GM19455 (cell line): ENCODE measurements around the gene ZYX.
"Not testable (repeated sequence)": the region's sequence is repeated elsewhere in the genome, so short reads cannot be mapped to it uniquely, and the experiment has no call there.

ENCODE experiments used
- ATAC-seq: cut with Tn5 transposase; IDR thresholded peaks from one replicate; pipeline ENCODE4 v1.9.1; 2021; ENCODE audit not compliant: unreplicated experiment

ZYX gene

DNA sequence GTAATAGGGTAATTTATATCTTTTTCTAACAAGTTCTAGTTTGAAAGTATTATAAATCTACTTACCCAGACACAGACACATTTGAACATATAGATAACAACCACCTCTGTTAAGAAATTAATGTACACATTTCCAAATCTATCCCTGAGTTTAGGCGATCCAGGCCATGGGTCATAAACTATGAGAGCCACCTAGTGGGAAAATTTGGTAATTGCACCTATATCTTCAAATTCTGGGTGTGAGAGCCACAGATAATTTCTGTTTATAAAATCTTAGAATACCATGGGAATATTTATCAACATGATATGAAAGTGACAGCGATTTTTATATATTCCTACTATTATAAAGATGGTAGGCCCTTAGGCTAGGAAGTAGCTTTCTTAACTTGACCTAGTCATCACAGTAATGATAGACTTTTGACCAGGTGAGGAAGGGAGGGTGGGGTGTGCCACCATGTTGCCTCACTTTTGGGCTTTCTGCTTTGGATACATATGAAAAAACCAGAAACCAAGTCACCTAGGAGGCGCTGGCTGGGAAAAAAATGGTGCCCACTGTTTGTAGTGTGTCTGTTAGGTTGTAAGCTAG lies 35.5 kb downstream of the ZYX start:
- ATAC-seq, result peak; percentile 53

DNA sequence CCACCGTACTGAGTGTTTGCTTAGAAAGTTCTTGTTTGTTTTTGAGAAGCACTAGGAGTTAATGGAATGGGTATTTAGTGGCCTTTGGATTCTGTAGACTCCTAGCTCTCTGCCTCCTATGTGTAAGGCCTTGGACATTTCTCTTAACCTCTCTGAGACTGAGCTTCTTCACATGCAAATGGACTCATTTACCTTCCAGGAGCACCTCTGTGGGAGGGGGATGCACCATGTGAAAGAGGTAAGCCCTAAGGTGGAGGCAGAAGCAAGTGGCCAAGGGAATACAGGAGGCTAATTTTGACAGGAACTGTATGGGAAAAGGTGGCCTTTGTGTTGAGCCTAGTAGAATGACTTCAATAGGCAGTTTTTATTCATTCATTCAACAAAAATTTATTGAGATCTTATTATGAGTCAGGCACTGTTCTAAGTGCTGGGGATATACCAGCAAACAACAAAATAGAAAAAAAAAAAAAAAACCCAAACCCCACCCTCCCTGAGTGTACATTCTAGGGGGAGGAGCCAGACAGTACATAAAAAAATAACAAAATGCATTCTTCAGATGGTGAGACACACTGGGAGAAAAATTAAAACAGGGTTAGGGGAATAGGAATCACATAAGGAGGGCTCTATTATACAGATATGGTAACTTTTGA lies 36.7 kb downstream of the ZYX start:
- no peak for ATAC-seq

DNA sequence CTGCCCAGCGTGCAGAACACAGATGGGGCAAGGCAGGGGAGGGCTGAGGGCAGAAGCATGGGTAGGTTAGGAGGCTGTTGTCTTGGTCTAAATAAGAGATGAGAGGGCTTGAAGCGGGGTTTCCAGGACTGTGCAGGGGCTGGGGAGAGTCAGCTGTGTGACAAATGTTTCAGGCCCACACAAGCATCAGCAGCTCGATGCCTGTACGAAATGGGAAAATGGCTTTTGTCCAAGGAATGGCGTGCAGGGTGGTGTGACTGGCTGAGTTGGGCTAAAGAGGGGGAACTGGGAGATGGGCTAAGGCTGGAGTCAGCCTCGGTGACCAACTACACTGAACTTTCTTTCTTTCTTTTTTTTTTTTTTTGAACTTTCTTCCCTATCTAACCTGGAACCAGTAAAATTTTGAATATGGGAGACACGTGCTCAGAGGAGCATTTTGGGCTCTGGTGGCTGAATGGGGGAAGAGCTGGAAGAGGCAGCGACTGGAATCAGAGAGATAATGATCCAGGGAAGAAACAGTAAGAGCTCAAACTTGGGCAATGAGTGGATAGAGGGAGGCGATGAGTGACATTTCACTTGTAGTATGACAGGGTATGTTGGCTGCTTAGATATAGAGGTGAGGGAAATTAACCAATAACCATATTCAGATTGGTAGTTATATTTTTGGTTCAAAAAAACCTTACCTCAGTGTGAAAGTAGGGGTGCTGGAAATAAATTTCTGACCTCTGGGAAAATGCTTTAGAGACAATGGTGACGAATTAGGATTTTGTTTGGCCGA lies 37.7 kb downstream of the ZYX start:
- no peak for ATAC-seq

DNA sequence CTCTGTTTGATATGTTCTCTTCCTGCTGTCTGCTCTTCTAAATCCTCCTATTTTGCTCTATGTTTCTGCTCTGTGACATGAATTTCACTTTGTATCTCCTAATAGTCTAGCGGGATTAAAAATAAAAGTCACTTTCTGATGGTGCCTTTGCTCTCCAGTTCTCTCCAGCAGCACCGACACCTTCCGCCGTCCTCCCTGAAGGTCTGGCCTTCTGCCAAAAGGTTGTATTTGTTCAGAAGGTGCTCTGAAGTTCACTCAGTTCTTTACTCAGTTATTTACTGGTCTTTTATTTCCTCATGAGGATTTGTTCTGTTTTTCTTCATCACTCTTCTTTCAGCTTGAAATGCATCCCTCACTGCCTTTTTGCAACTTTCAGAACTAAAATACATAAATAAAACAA lies 38.7 kb downstream of the ZYX start:
- ATAC-seq, result no peak

DNA sequence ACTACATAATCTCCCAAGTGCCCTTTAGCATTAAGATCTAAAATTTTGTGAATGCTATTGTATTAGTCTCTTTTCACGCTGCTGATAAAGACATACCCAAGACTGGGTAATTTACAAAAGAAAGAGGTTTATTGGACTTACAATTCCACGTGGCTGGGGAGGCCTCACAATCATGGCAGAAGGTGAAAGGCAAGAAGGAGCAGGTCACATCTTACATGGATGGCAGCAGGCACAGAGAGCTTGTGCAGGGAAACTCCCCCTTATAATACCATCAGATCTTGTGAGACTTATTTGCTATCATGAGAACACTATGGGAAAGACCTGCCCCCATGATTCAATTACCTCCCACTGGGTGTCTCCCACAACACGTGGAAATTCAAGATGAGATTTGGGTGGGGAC lies 39.5 kb downstream of the ZYX start:
- ATAC-seq, result not testable (repeated sequence)

DNA sequence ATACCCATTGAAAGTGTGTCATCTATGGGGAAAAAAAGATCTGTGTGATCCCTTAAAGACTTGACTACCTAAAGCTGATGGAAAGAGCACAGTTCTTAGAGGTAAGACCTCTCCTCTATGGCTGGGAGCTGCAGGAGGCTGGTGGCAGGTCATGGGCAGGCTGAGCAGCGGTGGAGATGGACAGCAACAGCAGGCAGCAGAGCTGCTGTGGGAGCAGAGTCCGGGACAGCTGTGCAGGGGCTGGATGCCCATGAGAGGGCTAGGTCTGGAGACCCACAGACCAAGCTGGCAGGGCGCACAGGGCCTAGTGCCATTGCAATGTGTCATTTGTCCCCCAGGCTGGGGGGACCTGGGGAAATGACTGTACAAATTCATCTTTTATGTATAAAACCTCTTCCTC lies 40.9 kb downstream of the ZYX start:
- no peak for ATAC-seq

DNA sequence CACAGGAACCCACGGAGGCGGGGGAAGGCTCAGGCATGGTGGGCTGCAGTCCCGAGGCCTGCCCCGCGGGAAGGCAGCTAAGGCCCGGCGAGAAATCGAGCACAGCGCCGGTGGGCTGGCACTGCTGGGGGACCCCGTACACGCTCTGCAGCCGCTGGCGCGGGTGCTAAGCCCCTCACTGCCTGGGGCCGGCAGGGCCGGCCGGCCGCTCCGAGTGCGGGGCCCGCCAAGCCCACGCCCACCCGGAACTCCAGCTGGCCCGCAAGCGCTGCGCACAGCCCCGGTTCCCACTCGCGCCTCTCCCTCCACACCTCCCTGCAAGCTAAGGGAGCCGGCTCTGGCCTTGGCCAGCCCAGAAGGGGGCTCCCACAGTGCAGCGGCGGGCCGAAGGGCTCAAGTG lies 43.3 kb downstream of the ZYX start:
- ATAC-seq, result not testable (repeated sequence)

DNA sequence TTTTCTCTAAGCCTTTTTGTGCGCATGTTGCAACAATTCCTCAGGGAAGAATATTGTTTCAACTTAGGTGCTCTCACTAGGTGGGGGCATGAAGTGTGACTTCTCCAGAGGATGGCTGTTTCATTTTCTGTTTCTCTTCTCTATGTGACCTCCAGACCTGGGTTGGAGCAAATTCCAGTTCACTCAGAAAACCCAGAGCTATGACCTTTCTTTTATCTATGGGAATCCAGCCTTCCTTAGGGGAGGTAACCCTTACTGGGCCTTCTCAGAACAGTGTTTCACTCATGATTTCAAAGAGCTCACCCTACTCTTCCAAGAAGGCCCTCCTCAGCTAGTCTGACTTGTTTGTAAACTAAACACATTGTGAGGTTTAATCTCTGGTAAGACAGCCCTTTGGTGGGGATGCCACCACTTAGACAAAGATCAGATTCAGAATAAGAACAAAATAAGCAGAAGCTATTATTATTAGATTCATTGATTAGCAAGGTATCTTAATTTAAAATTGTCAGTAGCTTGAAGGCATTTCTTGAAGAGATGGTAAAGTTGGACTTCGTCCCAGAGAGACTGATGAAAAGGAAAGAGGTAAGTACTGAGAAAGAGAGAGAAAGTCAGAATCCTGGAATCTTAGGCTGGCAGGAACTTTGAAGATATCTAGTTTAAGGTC lies 45.5 kb downstream of the ZYX start:
- ATAC-seq, result no peak

DNA sequence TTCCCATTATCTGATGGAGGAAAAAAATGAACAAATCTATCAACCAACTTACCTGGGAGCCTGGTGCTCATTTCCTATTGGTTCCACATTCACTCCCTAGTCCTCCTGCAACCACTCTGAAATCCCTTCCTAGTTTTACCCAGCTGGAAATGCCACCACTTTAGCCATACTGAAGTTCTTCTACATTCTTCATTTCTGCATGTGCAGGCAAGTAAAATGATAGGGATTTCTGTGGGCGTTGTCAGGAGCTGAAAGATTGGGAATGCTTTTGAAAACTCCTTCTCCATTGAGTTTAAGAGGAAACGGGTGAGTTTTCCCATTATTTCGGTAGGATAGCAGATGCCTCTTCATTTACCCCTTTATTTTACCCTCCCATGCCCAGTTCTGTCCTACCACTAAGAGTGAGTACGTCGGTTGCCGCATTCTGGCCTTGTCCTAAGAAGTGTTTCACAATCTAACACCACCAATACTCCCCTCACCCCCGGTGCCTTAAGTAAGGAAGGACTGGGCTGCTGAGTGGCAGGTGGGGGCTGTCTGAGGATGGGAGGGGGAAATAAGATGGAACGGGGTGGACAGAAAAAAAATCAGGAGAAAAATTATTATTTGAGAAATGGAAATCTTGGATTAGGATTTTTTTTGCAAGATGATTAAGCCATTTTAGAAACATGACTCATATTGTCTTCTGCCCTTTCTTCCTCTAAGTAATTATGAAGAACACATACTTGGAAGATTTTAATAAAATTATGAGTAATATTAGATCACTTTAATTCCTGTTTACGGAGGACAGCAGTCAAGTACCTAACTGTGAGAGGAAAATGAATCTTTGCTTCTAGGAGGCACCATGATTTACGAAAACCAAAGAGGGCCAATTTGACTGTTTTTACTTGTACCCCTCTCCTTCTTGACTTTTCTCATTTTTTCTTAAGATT lies 48.9 kb downstream of the ZYX start:
- no peak for ATAC-seq

DNA sequence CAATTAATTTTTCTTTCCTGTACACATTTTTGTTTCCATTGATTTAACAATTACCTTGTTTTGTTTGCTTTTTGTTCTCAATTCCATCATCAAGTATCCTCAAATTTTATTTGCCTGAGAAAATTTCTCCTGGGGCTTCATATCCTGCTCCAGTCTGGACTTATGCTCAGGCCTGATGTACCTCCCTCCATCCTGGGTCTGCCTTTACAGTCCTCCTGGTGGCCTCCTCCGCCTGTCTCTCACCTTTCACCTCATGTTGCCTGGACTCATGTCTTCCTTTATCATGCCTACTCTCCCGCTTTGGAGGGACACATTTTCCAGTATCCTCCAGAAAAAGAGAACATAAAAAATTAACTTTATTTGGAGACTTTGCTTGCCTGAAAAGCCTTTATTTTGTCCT lies 50.0 kb downstream of the ZYX start:
- ATAC-seq, result no peak

DNA sequence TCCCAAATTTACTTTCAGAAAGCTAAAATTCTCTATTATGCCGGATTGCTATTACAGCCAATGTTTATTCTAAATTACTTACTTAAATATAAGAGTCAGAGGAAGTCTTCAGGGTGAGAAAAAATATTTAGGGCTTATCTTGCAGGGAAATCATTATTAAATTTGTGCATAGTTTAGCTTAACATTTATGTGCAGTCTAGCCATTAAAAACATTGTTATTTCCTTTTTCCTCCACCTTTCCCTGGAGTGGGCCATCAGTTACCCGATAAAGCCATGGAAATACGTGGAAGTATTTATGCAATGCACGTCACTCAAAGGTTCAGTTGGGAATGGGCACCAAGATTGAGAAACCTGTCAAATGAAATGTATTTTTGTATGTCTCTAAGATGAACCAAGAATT lies 52.6 kb downstream of the ZYX start:
- ATAC-seq, result no peak

DNA sequence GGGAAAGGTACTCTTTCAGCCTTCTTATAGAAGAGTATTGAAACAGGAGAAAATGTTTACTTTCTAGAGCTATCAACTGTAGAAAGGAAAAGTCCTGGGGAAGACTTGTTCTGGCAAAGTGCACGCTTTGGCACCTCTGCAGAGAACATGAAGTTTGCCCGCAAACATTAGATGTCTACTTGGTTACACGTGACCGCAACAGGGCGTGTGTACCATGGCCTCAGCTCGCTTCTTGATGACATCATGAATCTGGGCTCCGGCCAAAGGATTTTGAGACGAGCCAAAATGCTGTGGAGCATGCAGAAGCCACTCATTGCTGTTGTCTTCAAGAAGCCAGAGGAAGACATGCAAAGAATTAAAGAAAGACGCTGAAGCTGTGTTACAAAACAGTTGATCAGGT lies 53.5 kb downstream of the ZYX start:
- ATAC-seq, result no peak

DNA sequence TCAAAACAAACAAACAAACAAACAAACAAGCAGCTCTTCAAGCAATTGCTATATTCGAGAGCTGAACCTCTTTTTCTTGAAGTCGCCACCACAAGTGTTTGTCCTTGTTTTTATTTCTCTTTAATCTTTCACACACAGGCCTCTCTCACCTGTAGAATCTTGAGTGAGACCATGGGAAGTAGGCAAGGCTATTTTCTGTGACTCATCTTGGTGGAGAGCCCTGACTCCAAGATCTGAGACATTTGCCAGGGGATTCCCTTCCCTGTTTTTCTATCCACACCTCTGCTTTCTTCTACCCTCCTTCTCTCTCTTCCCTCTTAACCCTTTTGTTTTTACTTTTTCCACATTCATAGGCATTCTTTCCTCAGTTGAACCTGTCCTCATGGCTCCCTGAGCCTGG lies 54.1 kb downstream of the ZYX start:
- no peak for ATAC-seq

DNA sequence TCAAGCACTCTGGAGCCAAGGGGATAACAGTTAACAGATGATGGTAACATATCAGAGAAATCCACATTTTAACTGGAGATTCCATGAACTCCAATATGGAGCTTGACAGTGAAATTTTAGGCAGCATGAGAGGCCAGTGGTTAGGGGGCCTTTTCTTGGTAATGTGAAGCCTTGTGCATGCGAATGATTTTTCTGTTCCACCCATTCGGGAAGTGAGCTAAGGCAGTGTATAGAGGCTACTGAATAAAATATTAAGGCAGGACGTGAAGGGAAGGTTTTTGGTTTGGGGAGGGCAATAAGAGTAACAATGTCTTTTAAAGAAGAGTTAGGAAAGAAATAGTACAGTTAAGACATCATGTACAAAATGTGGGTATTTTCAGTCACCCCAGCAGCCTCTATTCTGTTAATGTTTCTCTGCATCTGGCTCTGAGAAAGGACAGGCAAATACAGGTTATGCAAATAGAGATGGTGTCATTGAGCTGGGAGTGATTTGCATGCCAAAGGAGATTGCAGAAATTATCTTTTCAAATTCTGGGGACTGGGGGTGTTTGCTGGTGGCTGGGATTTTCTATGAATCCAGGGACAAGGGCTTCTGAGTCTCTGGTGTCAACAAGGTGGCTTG lies 55.3 kb downstream of the ZYX start:
- peak; percentile 63 for ATAC-seq

DNA sequence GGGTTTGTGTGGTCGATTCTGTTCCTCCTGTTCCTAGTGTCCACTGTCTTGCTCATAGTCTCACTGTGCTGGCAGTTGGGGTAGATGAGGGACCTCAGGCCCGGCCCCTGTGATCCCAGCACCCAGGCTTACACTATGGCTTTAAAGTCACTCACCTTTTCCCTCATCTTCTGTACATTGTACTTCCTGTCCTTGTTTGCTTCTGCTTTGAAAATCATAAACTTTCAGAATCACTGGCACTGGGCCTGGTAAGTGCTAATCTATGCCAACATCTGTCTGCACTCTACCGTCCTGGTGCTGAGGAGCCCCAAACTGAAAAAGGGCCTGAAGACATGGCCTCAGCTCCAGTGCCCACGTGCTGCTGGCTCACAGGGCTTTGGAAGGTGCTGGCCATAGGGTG lies 56.4 kb downstream of the ZYX start:
- no peak for ATAC-seq

DNA sequence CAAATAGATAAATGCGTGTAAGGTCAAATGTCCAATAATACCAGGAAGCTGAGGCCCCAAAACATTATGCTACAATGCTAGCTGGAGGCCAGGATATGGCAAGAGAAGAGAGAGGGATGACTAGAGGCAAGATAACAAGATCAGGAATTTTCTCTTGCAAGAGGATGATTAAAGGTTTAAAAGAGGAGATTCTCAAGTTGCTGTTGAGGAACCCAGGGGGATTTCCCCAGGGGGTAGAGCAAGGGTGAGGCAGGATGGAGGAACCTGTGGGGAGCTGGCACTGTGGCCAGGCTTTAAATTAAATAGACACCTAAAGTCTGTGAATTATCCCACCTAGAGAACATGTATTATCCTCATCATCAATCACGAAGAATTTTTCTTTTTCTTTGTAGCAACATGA lies 58.7 kb downstream of the ZYX start:
- no peak for ATAC-seq
